ENCODE data around the gene ACTN2. TPM values are rescaled to one million over a fixed set of nuclear protein-coding genes. Genes with fewer than 3 reads are reported as not detected.

The ACTN2 gene
- polyA plus RNA-seq, 3 donors = 0.07 TPM; not detected in 2

DNA sequence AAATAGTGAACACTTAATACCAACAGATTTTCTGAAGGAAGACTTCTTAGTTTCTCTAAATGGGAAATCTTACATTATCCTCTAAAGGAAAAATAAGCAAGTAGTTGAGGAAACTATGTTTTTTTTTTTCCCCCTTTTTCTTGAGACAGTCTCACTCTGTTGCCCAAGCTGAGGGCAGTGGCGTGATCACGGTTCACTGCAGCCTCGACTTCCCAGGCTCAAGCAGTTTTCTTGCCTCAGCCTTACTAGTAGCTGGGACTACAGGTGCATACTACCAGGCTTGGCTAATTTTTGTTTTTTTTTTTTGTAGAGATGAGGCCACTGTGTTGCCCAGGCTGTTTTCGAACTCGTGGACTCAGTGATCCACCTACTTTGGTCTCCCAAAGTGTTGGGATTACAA is 112.7 kb downstream of the ACTN2 start:
- peaks cover 31% of the 10 kb centered on the region for H3K4me1 Mint-ChIP-seq
- Histone ChIP-seq H3K4me1 (ENCODE audit: control insufficient read depth in 1 of 2, insufficient read depth in 2 of 2, low read length in 2 of 2) (peaks cover 14 to 28% of the 10 kb centered on the region in 2 donors), H3K79me2 (ENCODE audit: insufficient read depth, low read length) (peaks cover 62% of the 10 kb centered on the region), H3K9me3 (replicated peaks in 1 of 2; ENCODE audit: control insufficient read depth in 1 of 2, insufficient read depth in 1 of 2, low read length in 2 of 2) (no peaks in the 10 kb centered on the region), H3K4me3 (replicated peaks in 1 of 3; ENCODE audit: low read depth in 2 of 3, low read length in 3 of 3) (no peak overlapping the region), H3K4me2 (replicated peaks; ENCODE audit: extremely low read depth, low read length, poor library complexity, severe bottlenecking) (no peak overlapping the region), H3K9ac (ENCODE audit: insufficient read depth, low read length, poor library complexity, severe bottlenecking) (no peak overlapping the region), H3K27me3 (ENCODE audit: control insufficient read depth in 2 of 2, insufficient read depth in 2 of 2, low read length in 2 of 2) (no peaks in the 10 kb centered on the region), H2AFZ (ENCODE audit: insufficient read depth, low read depth, low read length, poor library complexity, severe bottlenecking) (no peak overlapping the region), H4K20me1 (ENCODE audit: insufficient read depth, low read length) (peaks cover 3% of the 10 kb centered on the region), H3K27ac (ENCODE audit: low read depth in 1 of 2, low read length in 2 of 2) (no peak overlapping the region), H3K36me3 (replicated peaks in 1 of 2; ENCODE audit: control insufficient read depth in 1 of 2, insufficient read depth in 2 of 2, low read length in 2 of 2) (peaks cover 2 to 9% of the 10 kb centered on the region in 2 donors)
- H3K36me3 Mint-ChIP-seq = peaks cover 9 to 14% of the 10 kb centered on the region in 2 donors
- no peaks in the 10 kb centered on the region for H3K9me3 Mint-ChIP-seq
- WGBS (ENCODE audit: insufficient coverage) = no CpG with 5 or more reads among the region's 5 CpGs
- intact Hi-C loops (cut with micrococcal nuclease) = loop anchor here in 1 of 2 donors (10.0 kb wide), 2 partner anchors 514 to 1294 kb away; partner anchors contain the start of genes B3GALNT2 and ERO1B
- H3K27ac Mint-ChIP-seq = no peak overlapping the region
- H3K27me3 Mint-ChIP-seq (ENCODE audit: low read depth in 3 of 3) = no peaks in the 10 kb centered on the region
- TF ChIP-seq, protein P1, sequence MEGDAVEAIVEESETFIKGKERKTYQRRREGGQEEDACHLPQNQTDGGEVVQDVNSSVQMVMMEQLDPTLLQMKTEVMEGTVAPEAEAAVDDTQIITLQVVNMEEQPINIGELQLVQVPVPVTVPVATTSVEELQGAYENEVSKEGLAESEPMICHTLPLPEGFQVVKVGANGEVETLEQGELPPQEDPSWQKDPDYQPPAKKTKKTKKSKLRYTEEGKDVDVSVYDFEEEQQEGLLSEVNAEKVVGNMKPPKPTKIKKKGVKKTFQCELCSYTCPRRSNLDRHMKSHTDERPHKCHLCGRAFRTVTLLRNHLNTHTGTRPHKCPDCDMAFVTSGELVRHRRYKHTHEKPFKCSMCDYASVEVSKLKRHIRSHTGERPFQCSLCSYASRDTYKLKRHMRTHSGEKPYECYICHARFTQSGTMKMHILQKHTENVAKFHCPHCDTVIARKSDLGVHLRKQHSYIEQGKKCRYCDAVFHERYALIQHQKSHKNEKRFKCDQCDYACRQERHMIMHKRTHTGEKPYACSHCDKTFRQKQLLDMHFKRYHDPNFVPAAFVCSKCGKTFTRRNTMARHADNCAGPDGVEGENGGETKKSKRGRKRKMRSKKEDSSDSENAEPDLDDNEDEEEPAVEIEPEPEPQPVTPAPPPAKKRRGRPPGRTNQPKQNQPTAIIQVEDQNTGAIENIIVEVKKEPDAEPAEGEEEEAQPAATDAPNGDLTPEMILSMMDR (IDR thresholded peaks at IDR 0.05) = no peak
- no peak for DNase-seq
- no peak overlapping the region for H3K4me3 Mint-ChIP-seq

DNA sequence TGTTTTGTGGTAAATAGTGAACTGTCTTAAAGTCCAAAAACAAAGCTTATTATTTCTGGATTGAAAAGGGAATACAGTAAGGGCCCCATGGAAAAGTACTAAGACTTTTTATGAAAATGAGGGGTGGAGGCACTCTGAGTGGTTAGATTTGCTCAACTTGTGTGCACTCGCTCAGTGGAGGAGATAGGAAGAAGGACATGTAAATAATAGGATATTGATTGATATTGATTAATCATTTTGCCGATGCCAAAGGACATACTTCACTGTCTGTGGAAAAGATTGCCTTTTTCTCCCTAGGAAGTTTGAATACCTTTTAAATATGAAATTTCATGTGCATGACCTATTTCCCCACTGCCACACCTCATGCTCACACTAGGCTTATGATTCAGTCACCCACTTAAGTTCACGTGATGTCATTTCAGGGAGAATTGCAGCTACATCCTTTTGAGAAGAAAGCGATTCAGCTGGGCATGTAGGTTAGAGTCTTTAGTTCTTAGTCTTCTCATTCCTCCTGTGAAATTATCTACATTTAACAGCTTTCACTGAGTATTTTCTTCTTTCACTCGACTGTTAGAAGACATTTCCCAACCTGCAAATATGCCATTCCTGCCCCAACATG is 113.8 kb downstream of the ACTN2 start:
- Mint-ChIP-seq H3K9me3 (no peaks in the 10 kb centered on the region), H3K4me3 (no peak overlapping the region), H3K27me3 (ENCODE audit: low read depth in 3 of 3) (no peaks in the 10 kb centered on the region), H3K4me1 (peaks cover 26% of the 10 kb centered on the region), H3K27ac (peak overlapping the region in 1 of 7 donors; percentile 12), H3K36me3 (peaks cover 16 to 21% of the 10 kb centered on the region in 2 donors)
- no peak overlapping the region for H3K9ac ChIP-seq (ENCODE audit: insufficient read depth, low read length, poor library complexity, severe bottlenecking)
- no peaks in the 10 kb centered on the region for H3K27me3 ChIP-seq (ENCODE audit: control insufficient read depth in 2 of 2, insufficient read depth in 2 of 2, low read length in 2 of 2)
- peaks cover 3% of the 10 kb centered on the region for H4K20me1 ChIP-seq (ENCODE audit: insufficient read depth, low read length)
- H3K4me2 ChIP-seq (replicated peaks; ENCODE audit: extremely low read depth, low read length, poor library complexity, severe bottlenecking) = no peak overlapping the region
- no peak overlapping the region for H3K27ac ChIP-seq (ENCODE audit: low read depth in 1 of 2, low read length in 2 of 2)
- H3K9me3 ChIP-seq (replicated peaks in 1 of 2; ENCODE audit: control insufficient read depth in 1 of 2, insufficient read depth in 1 of 2, low read length in 2 of 2) = no peaks in the 10 kb centered on the region
- no peak overlapping the region for H3K4me3 ChIP-seq (replicated peaks in 1 of 3; ENCODE audit: low read depth in 2 of 3, low read length in 3 of 3)
- H3K36me3 ChIP-seq (replicated peaks in 1 of 2; ENCODE audit: control insufficient read depth in 1 of 2, insufficient read depth in 2 of 2, low read length in 2 of 2) = peaks cover 2 to 20% of the 10 kb centered on the region in 2 donors
- intact Hi-C loops (cut with micrococcal nuclease) = no loop called here
- H2AFZ ChIP-seq (ENCODE audit: insufficient read depth, low read depth, low read length, poor library complexity, severe bottlenecking) = no peak overlapping the region
- TF ChIP-seq, protein P1 (IDR thresholded peaks at IDR 0.05) = no peak
- no CpG with 5 or more reads among the region's 5 CpGs for WGBS (ENCODE audit: insufficient coverage)
- H3K4me1 ChIP-seq (ENCODE audit: control insufficient read depth in 1 of 2, insufficient read depth in 2 of 2, low read length in 2 of 2) = peaks cover 11 to 23% of the 10 kb centered on the region in 2 donors
- no peak for DNase-seq
- peaks cover 62% of the 10 kb centered on the region for H3K79me2 ChIP-seq (ENCODE audit: insufficient read depth, low read length)

All from CD14-positive monocyte (primary cell).